ENCODE data around the gene DLG1.

DLG1 gene

DNA sequence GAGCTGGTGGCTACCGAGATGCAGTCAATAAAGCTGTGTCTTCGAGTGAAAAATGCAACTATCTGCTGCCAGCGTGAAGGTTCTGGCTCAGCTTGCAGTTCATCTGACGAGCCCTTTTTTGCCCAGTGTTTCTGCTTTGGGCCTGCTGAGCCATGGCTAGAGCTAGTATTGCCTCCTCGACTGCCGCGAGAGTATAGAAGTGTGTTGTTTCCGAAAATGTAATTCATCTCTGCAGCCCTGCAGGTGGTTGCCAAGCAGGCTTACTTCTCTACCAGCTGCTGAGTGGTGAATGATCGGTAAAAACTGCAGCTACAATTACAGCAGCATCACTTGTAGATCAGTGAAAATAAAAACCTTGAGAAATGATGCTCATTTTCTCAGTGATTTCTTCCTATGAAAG lies 114.8 kb downstream of the DLG1 start:
- Histone ChIP-seq H3K4me1 (ENCODE audit: insufficient read depth, low read length) (no peaks in the 10 kb centered on the region), H3K4me3 (ENCODE audit: low read length) (no peak overlapping the region), H2AFZ (ENCODE audit: low read depth, low read length) (no peak overlapping the region), H3K27me3 (ENCODE audit: insufficient read depth, low read length) (no peaks in the 10 kb centered on the region), H3K36me3 (ENCODE audit: insufficient read depth, low read length) (no peaks in the 10 kb centered on the region), H3K9me3 (ENCODE audit: low read length) (no peaks in the 10 kb centered on the region)

DNA sequence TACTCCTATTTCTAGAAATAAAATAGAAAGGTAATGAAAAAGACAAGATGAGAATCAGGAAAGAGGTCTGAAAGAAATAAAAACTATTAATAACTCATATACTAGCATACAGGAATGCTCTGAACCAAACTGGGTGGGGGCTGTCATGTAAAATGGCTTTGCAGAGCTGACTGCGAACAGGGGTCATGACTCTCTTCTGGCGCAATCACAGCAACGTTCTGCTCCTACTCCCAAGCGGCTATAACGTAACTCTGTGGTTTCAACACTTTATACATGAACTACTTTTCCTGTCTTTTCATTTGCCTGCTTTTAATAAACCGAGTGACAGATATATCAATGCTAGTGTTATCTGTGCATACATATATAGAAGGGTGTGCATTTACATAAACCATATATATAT lies 116.7 kb downstream of the DLG1 start:
- Histone ChIP-seq H3K9me3 (ENCODE audit: low read length) (no peaks in the 10 kb centered on the region), H2AFZ (ENCODE audit: low read depth, low read length) (no peak overlapping the region), H3K36me3 (ENCODE audit: insufficient read depth, low read length) (no peaks in the 10 kb centered on the region), H3K27me3 (ENCODE audit: insufficient read depth, low read length) (no peaks in the 10 kb centered on the region), H3K4me3 (ENCODE audit: low read length) (no peak overlapping the region), H3K4me1 (ENCODE audit: insufficient read depth, low read length) (no peaks in the 10 kb centered on the region)

DNA sequence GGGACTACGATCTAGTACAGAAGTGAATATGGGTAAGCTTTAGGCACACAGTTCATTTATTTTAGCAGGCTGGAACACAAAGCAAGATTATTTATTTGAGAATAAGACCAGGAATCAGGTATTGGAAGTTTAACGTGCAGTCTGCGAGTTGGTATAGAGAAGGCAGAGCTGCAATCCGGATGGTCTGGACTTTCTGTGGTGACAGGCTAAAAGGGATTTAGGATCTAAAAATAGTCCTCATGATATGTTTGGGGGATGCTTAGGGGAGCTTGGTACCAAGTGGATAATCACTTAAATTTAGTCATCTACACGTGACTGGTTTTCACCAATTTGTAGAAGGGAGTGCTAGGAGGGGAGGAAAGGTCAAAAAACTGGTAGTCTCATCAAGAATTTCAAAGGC lies 119.4 kb downstream of the DLG1 start:
- H3K36me3 ChIP-seq (ENCODE audit: insufficient read depth, low read length): no peaks in the 10 kb centered on the region
- H3K27me3 ChIP-seq (ENCODE audit: insufficient read depth, low read length): no peaks in the 10 kb centered on the region
- H3K4me3 ChIP-seq (ENCODE audit: low read length): no peak overlapping the region
- H3K4me1 ChIP-seq (ENCODE audit: insufficient read depth, low read length): no peaks in the 10 kb centered on the region
- H2AFZ ChIP-seq (ENCODE audit: low read depth, low read length): no peak overlapping the region
- no peaks in the 10 kb centered on the region for H3K9me3 ChIP-seq (ENCODE audit: low read length)

GRCh38 chr3:197175503-197175902 lies 122.9 kb downstream of the DLG1 start:
- Histone ChIP-seq H3K9me3 (ENCODE audit: low read length) (no peaks in the 10 kb centered on the region), H3K4me3 (ENCODE audit: low read length) (no peak overlapping the region), H2AFZ (ENCODE audit: low read depth, low read length) (no peak overlapping the region), H3K4me1 (ENCODE audit: insufficient read depth, low read length) (no peaks in the 10 kb centered on the region), H3K27me3 (ENCODE audit: insufficient read depth, low read length) (no peaks in the 10 kb centered on the region), H3K36me3 (ENCODE audit: insufficient read depth, low read length) (no peaks in the 10 kb centered on the region)

- H3K9me3 ChIP-seq (ENCODE audit: low read length): no peaks in the 10 kb centered on the region
- no peak overlapping the region for H2AFZ ChIP-seq (ENCODE audit: low read depth, low read length)
- H3K36me3 ChIP-seq (ENCODE audit: insufficient read depth, low read length): no peaks in the 10 kb centered on the region
- H3K4me3 ChIP-seq (ENCODE audit: low read length): no peak overlapping the region
- H3K27me3 ChIP-seq (ENCODE audit: insufficient read depth, low read length): no peaks in the 10 kb centered on the region
- H3K4me1 ChIP-seq (ENCODE audit: insufficient read depth, low read length): no peaks in the 10 kb centered on the region
Measured at GRCh38 chr3:197174927-197175326, 123.5 kb downstream of the DLG1 start.

DNA sequence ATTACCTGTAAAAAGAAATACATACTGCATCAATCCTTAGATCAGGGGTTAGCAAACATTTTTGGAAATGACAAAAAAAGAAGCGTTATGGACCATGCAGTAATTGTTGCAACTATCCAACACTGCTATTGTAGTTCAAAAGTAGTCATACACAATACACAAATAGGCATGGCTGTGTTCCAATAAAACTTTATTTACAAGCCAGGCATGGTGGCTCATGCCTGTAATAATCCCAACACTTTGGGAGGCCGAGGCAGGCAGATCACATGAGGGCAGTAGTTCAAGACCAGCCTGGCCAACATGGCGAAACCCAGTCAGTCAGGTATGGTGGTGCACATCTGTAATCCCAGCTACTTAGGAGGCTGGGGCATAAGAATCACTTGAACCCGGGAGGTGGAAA lies 124.8 kb downstream of the DLG1 start:
- no peaks in the 10 kb centered on the region for H3K27me3 ChIP-seq (ENCODE audit: insufficient read depth, low read length)
- no peak overlapping the region for H3K4me3 ChIP-seq (ENCODE audit: low read length)
- H3K9me3 ChIP-seq (ENCODE audit: low read length): no peaks in the 10 kb centered on the region
- H3K4me1 ChIP-seq (ENCODE audit: insufficient read depth, low read length): peaks cover 5% of the 10 kb centered on the region
- no peaks in the 10 kb centered on the region for H3K36me3 ChIP-seq (ENCODE audit: insufficient read depth, low read length)
- H2AFZ ChIP-seq (ENCODE audit: low read depth, low read length): no peak overlapping the region

DNA sequence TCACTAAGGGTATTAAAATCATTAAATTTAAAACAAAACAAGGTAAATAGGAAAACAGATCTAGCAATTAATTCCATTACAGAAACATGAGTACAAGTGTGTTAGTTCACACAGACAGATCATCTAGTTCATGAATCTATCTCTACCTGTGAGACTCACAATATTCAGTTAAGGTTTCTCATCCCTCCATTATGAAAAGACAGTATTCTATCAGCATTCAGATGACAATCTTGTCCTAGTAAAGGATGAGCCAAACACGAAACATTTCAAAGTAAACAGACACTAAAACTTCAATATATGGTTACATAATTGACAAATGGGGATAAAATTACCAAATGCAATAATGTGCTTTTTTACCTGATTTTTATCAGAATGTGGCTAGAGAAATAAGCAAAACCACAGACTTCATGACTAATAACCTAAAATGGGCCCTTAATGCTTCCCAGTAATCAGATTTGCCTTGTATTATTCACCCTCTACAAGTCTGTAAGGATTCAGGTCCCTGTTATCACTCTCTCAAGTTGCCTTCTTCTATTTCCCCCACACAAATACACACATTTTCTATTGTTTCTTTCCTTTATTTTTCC lies 126.8 kb downstream of the DLG1 start:
- no peaks in the 10 kb centered on the region for H3K36me3 ChIP-seq (ENCODE audit: insufficient read depth, low read length)
- H2AFZ ChIP-seq (ENCODE audit: low read depth, low read length): no peak overlapping the region
- H3K4me3 ChIP-seq (ENCODE audit: low read length): no peak overlapping the region
- peaks cover 13% of the 10 kb centered on the region for H3K4me1 ChIP-seq (ENCODE audit: insufficient read depth, low read length)
- H3K9me3 ChIP-seq (ENCODE audit: low read length): no peaks in the 10 kb centered on the region
- H3K27me3 ChIP-seq (ENCODE audit: insufficient read depth, low read length): no peaks in the 10 kb centered on the region

GRCh38 chr3:197169028-197169427 lies 129.4 kb downstream of the DLG1 start:
- Histone ChIP-seq H3K36me3 (ENCODE audit: insufficient read depth, low read length) (peaks cover 4% of the 10 kb centered on the region), H3K4me3 (ENCODE audit: low read length) (no peak overlapping the region), H3K4me1 (ENCODE audit: insufficient read depth, low read length) (peaks cover 13% of the 10 kb centered on the region), H3K9me3 (ENCODE audit: low read length) (no peaks in the 10 kb centered on the region), H2AFZ (ENCODE audit: low read depth, low read length) (no peak overlapping the region), H3K27me3 (ENCODE audit: insufficient read depth, low read length) (no peaks in the 10 kb centered on the region)

DNA sequence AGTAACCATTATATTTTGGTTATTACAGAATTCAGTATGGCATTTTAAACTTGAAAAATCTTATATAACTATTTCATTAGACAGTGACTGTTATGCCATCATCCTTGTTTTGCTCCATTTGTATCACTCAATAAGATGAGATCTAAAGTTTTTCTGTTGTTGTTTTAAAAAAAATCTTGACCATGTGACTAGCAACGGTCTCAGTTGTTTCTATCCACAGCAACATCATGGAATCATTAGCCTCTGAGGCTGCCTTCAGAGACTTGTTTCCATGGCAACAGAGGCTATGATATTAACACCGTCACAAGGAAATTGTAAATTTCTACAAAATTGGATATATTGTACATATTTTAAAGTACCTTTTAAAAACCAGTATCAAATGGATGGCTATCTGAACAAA lies 129.8 kb downstream of the DLG1 start:
- peaks cover 4% of the 10 kb centered on the region for H3K36me3 ChIP-seq (ENCODE audit: insufficient read depth, low read length)
- H3K4me3 ChIP-seq (ENCODE audit: low read length): no peak overlapping the region
- H2AFZ ChIP-seq (ENCODE audit: low read depth, low read length): no peak overlapping the region
- H3K9me3 ChIP-seq (ENCODE audit: low read length): no peaks in the 10 kb centered on the region
- no peaks in the 10 kb centered on the region for H3K27me3 ChIP-seq (ENCODE audit: insufficient read depth, low read length)
- H3K4me1 ChIP-seq (ENCODE audit: insufficient read depth, low read length): peaks cover 13% of the 10 kb centered on the region

DNA sequence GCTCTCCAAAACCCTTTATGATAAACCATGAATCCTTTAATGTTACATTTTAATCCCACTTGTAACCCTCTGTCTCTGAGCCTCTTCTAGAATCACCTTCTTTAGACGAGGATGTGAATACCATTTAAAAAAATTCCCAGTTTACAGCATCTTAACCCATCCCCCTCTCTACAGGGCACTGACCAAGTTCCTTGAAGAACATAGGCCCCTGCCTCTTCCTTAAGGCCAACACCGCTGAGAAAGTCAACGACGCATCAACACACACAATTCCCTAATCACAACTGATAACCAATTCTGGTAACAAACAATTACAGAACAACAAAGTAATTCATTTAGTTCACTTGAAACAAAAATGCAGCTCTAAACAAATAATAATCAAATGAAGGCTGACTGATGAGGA lies 130.3 kb downstream of the DLG1 start:
- H2AFZ ChIP-seq (ENCODE audit: low read depth, low read length): no peak overlapping the region

GRCh38 chr3:197167549-197167948 lies 130.9 kb downstream of the DLG1 start:
- no peaks in the 10 kb centered on the region for H3K27me3 ChIP-seq (ENCODE audit: insufficient read depth, low read length)
- peaks cover 2% of the 10 kb centered on the region for H3K9me3 ChIP-seq (ENCODE audit: low read length)
- peaks cover 6% of the 10 kb centered on the region for H3K36me3 ChIP-seq (ENCODE audit: insufficient read depth, low read length)
- H3K4me1 ChIP-seq (ENCODE audit: insufficient read depth, low read length): peaks cover 13% of the 10 kb centered on the region
- H2AFZ ChIP-seq (ENCODE audit: low read depth, low read length): no peak overlapping the region
- H3K4me3 ChIP-seq (ENCODE audit: low read length): no peak overlapping the region

More for the DNA sequence above, 130.3 kb downstream of the DLG1 start:
- Histone ChIP-seq H3K4me1 (ENCODE audit: insufficient read depth, low read length) (peaks cover 13% of the 10 kb centered on the region), H3K4me3 (ENCODE audit: low read length) (no peak overlapping the region), H3K36me3 (ENCODE audit: insufficient read depth, low read length) (peaks cover 6% of the 10 kb centered on the region), H3K27me3 (ENCODE audit: insufficient read depth, low read length) (no peaks in the 10 kb centered on the region), H3K9me3 (ENCODE audit: low read length) (peaks cover 2% of the 10 kb centered on the region)

GRCh38 chr3:197165890-197166289 lies 132.5 kb downstream of the DLG1 start:
- H3K27me3 ChIP-seq (ENCODE audit: insufficient read depth, low read length): no peaks in the 10 kb centered on the region
- no peak overlapping the region for H3K4me3 ChIP-seq (ENCODE audit: low read length)
- peaks cover 6% of the 10 kb centered on the region for H3K36me3 ChIP-seq (ENCODE audit: insufficient read depth, low read length)
- peaks cover 2% of the 10 kb centered on the region for H3K9me3 ChIP-seq (ENCODE audit: low read length)
- H3K4me1 ChIP-seq (ENCODE audit: insufficient read depth, low read length): peaks cover 13% of the 10 kb centered on the region
- H2AFZ ChIP-seq (ENCODE audit: low read depth, low read length): no peak overlapping the region

GRCh38 chr3:197155046-197155445 lies 143.4 kb downstream of the DLG1 start:
- Histone ChIP-seq H3K36me3 (ENCODE audit: insufficient read depth, low read length) (peaks cover 5% of the 10 kb centered on the region), H3K9me3 (ENCODE audit: low read length) (peaks cover 14% of the 10 kb centered on the region), H2AFZ (ENCODE audit: low read depth, low read length) (no peak overlapping the region), H3K4me3 (ENCODE audit: low read length) (no peak overlapping the region), H3K27me3 (ENCODE audit: insufficient read depth, low read length) (no peaks in the 10 kb centered on the region), H3K4me1 (ENCODE audit: insufficient read depth, low read length) (no peaks in the 10 kb centered on the region)

GRCh38 chr3:197151580-197151979 lies 146.8 kb downstream of the DLG1 start:
- peaks cover 5% of the 10 kb centered on the region for H3K9me3 ChIP-seq (ENCODE audit: low read length)
- no peaks in the 10 kb centered on the region for H3K4me1 ChIP-seq (ENCODE audit: insufficient read depth, low read length)
- H3K36me3 ChIP-seq (ENCODE audit: insufficient read depth, low read length): peaks cover 2% of the 10 kb centered on the region
- H3K4me3 ChIP-seq (ENCODE audit: low read length): no peak overlapping the region
- H2AFZ ChIP-seq (ENCODE audit: low read depth, low read length): no peak overlapping the region
- no peaks in the 10 kb centered on the region for H3K27me3 ChIP-seq (ENCODE audit: insufficient read depth, low read length)
